Measurements from ENCODE around the gene DNAJB2. TPM values are rescaled to one million over a fixed set of nuclear protein-coding genes. Genes with fewer than 3 reads are reported as not detected.

The DNAJB2 gene
- total and polyA plus RNA-seq, 2 of the 8 experiments (the other 6 are each of a cell fraction or from before 2014, with no cell fraction given) = 21.0 to 26.3 TPM

DNA sequence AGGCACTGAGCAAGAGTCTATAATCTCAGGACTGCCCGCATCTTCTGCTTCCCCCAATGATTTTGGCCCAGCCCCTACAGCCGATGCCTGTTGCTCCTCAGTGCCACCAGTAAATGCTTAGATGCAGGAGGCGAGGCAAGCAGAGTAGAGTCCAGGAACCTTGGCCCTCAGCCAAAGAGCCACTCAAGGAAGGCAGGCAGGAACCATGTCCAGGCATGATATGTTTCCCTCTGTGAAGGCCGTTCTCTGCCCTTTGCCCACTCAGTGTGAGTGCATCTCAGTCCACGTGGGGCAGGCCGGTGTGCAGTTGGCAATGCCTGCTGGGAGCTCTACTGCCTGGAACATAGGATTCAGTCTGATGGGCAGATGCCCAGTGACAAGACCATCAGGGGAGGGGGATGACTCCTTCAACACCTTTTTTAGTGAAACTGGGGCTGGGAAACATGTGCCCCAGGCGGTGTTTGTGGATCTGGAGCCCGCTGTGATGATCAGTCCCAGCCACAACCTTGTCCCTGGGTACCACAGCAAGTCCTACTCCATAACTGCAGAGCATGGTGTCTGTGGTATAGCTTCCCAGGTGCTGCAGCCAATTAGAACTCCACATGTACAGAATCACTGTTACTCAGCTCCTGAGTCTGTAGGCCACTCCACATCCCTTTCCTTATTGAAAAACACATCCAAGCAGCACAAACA lies 9.7 kb upstream of the DNAJB2 start:
- Histone ChIP-seq H3K56ac (replicated peaks; ENCODE audit: insufficient read length, low read depth, low read length) (no peak overlapping the region), H2AFZ (ENCODE audit: low read length) (no peak overlapping the region), H3K18ac (ENCODE audit: extremely low read depth, low read length) (no peak overlapping the region), H3K36me3 (ENCODE audit: control insufficient read depth in 2 of 4, insufficient read depth in 4 of 4, low read length in 3 of 4) (no peaks in the 10 kb centered on the region), H2BK20ac (ENCODE audit: low read length) (no peak overlapping the region), H3K79me1 (ENCODE audit: low read depth, low read length) (no peaks in the 10 kb centered on the region), H3K14ac (ENCODE audit: insufficient read length) (no peak overlapping the region), H3K23ac (ENCODE audit: insufficient read length) (no peak overlapping the region), H2AK5ac (ENCODE audit: low read depth, low read length) (no peak overlapping the region; the same call in 1 of the 2 replicates), H3K4ac (replicated peaks; ENCODE audit: insufficient read length, low read depth, low read length) (no peak overlapping the region), H3K79me2 (ENCODE audit: control insufficient read depth in 1 of 2, insufficient read depth in 2 of 2, low read length in 2 of 2) (no peaks in the 10 kb centered on the region), H3K9me3 (ENCODE audit: insufficient read depth in 2 of 2, low read depth in 1 of 2, low read length in 1 of 2) (no peaks in the 10 kb centered on the region), H3K4me2 (ENCODE audit: insufficient read depth in 1 of 2, low read depth in 2 of 2, low read length in 2 of 2) (no peak overlapping the region), H2BK15ac (ENCODE audit: low read length) (no peak overlapping the region), H2BK5ac (ENCODE audit: low read depth, low read length) (no peak overlapping the region), H4K20me1 (replicated peaks in 1 of 2; ENCODE audit: control insufficient read depth in 1 of 2, insufficient read depth in 2 of 2, low read length in 2 of 2) (no peaks in the 10 kb centered on the region), H4K91ac (replicated peaks; ENCODE audit: insufficient read length, low read length) (no peak overlapping the region), H3K23me2 (ENCODE audit: low read depth, low read length) (no peaks in the 10 kb centered on the region), H3K27me3 (replicated peaks in 1 of 4; ENCODE audit: control insufficient read depth in 3 of 4, extremely low read depth in 1 of 4, insufficient read depth in 3 of 4, low read length in 3 of 4) (peaks cover 0 to 3% (median 0%) of the 10 kb centered on the region in 4 experiments; a peak in 2 of 7 replicates), H3K4me3 (ENCODE audit: extremely low read depth in 1 of 4, insufficient read depth in 2 of 4, low read depth in 3 of 4, low read length in 4 of 4) (no peak overlapping the region; a peak in 1 of 8 replicates), H3K4me1 (replicated peaks in 1 of 4; ENCODE audit: control insufficient read depth in 3 of 4, insufficient read depth in 4 of 4, low read length in 3 of 4) (peaks cover 0 to 3% (median 0%) of the 10 kb centered on the region in 4 experiments; a peak in 2 of 7 replicates), H4K8ac (ENCODE audit: extremely low read depth, insufficient read depth, low read length) (no peak overlapping the region), H2BK120ac (replicated peaks; ENCODE audit: low read depth, low read length) (no peak overlapping the region), H2BK12ac (ENCODE audit: low read depth, low read length) (no peak overlapping the region), H3K27ac (ENCODE audit: low read depth, low read length) (no peak overlapping the region), H3K9ac (replicated peaks in 1 of 4; ENCODE audit: extremely low read depth in 1 of 4, low read depth in 3 of 4, low read length in 3 of 4) (no peak overlapping the region), H4K5ac (ENCODE audit: insufficient read length, low read depth, low read length) (no peak overlapping the region)
- DNase-seq (ENCODE audit: low read depth in 1 of 2, low spot score in 2 of 2) (no peak), FAIRE-seq (no peak)
- POLR2A ChIA-PET (ENCODE audit: partially characterized antibody) = interaction anchor here (0.8 to 1.0 kb wide), 2 partner anchors 12 to 17 kb away, joined by 3 read pairs; no protein-coding TSS in a partner anchor
- WGBS, 2 experiments (ENCODE audit: extremely low coverage in 1 of 2, insufficient coverage in 1 of 2, insufficient read length in 1 of 2, insufficient replicate concordance in 2 of 2, low coverage in 1 of 2, low lambda C conversion rate in 2 of 2, missing lambda C conversion rate in 1 of 2) = 83% methylated on average over 8 of the region's 8 CpGs; no CpG with 5 or more reads in 1 of the 2 experiments
- CTCF ChIA-PET (ENCODE audit: partially characterized antibody) = interaction anchor here (0.9 to 4.9 kb wide), 7 partner anchors 8 to 242 kb away, joined by 3 to 25 read pairs (median 4); partner anchors contain the start of genes ANKZF1, ATG9A and DNAJB2
- TF ChIP-seq, protein P1, sequence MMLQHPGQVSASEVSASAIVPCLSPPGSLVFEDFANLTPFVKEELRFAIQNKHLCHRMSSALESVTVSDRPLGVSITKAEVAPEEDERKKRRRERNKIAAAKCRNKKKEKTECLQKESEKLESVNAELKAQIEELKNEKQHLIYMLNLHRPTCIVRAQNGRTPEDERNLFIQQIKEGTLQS (IDR thresholded peaks at IDR 0.05; ENCODE audit: insufficient read depth, low read depth, low read length) = no peak
- TF ChIP-seq POLR2AphosphoS5 (IDR thresholded peaks at IDR 0.05; ENCODE audit: low read depth, low read length) (no peak), NRF1 (IDR thresholded peaks at IDR 0.05; ENCODE audit: low read depth, low read length) (no peak), CTBP2 (IDR thresholded peaks at IDR 0.05; ENCODE audit: borderline replicate concordance, insufficient read depth, insufficient read length, low read length) (no peak), RBBP5 (IDR thresholded peaks at IDR 0.05; ENCODE audit: borderline replicate concordance, low read depth, low read length) (no peak), RNF2 (IDR thresholded peaks at IDR 0.05; ENCODE audit: borderline replicate concordance, low read depth, low read length, missing control alignments, poor library complexity, severe bottlenecking) (no peak), KDM5A (IDR thresholded peaks at IDR 0.05; ENCODE audit: low read length) (no peak)
- TF ChIP-seq, protein P2, sequence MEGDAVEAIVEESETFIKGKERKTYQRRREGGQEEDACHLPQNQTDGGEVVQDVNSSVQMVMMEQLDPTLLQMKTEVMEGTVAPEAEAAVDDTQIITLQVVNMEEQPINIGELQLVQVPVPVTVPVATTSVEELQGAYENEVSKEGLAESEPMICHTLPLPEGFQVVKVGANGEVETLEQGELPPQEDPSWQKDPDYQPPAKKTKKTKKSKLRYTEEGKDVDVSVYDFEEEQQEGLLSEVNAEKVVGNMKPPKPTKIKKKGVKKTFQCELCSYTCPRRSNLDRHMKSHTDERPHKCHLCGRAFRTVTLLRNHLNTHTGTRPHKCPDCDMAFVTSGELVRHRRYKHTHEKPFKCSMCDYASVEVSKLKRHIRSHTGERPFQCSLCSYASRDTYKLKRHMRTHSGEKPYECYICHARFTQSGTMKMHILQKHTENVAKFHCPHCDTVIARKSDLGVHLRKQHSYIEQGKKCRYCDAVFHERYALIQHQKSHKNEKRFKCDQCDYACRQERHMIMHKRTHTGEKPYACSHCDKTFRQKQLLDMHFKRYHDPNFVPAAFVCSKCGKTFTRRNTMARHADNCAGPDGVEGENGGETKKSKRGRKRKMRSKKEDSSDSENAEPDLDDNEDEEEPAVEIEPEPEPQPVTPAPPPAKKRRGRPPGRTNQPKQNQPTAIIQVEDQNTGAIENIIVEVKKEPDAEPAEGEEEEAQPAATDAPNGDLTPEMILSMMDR (IDR thresholded peaks at IDR 0.05; ENCODE audit: control extremely low read depth in 1 of 3, insufficient read depth in 1 of 3, low read depth in 1 of 3, low read length in 3 of 3) = no peak

Data from H1 (cell line).